ENCODE results near the gene MRPL51.

The MRPL51 gene

DNA sequence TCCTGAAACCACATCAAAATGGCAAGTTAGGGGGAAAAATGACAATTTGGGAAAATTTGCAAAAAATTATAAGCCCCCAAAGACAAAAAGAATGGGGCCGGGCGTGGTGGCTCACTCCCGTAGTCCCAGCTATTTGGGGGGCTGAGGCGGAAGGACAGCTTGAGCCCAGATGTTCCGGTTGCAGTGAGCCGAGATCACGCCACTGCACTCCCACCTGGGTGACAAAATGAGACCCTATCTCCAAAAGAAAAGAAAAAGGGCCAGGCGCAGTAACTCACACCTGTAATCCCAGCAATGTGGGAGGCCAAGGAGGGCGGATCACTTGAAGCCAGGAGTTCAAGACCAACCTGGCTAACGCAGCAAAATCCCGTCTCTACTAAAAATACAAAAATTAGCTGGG is 20.6 kb downstream of the MRPL51 start:
- Histone ChIP-seq H2AFZ (ENCODE audit: low read depth, low read length) (no peak overlapping the region), H3K4me3 (ENCODE audit: low read depth in 1 of 2, low read length in 2 of 2) (no peak overlapping the region), H3K79me2 (ENCODE audit: insufficient read depth, low read length) (peaks cover 27% of the 10 kb centered on the region), H3K4me1 (ENCODE audit: insufficient read depth, low read length) (peaks cover 33% of the 10 kb centered on the region), H4K20me1 (ENCODE audit: insufficient read depth, low read length) (no peaks in the 10 kb centered on the region), H3K4me2 (ENCODE audit: insufficient read depth, low read length) (no peak overlapping the region), H3K36me3 (ENCODE audit: insufficient read depth, low read length) (peaks cover 3% of the 10 kb centered on the region), H3K9me3 (ENCODE audit: insufficient read depth, low read length, severe bottlenecking) (no peaks in the 10 kb centered on the region), H3K9ac (ENCODE audit: low read depth, low read length) (no peak overlapping the region), H3K27me3 (ENCODE audit: insufficient read depth, low read length, poor library complexity) (no peaks in the 10 kb centered on the region), H3K27ac (ENCODE audit: low read length) (no peak overlapping the region)
- no peak for DNase-seq
- ATAC-seq (ENCODE audit: insufficient read depth, low read depth): no peak
- TF ChIP-seq, protein P1, sequence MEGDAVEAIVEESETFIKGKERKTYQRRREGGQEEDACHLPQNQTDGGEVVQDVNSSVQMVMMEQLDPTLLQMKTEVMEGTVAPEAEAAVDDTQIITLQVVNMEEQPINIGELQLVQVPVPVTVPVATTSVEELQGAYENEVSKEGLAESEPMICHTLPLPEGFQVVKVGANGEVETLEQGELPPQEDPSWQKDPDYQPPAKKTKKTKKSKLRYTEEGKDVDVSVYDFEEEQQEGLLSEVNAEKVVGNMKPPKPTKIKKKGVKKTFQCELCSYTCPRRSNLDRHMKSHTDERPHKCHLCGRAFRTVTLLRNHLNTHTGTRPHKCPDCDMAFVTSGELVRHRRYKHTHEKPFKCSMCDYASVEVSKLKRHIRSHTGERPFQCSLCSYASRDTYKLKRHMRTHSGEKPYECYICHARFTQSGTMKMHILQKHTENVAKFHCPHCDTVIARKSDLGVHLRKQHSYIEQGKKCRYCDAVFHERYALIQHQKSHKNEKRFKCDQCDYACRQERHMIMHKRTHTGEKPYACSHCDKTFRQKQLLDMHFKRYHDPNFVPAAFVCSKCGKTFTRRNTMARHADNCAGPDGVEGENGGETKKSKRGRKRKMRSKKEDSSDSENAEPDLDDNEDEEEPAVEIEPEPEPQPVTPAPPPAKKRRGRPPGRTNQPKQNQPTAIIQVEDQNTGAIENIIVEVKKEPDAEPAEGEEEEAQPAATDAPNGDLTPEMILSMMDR (IDR thresholded peaks at IDR 0.05; ENCODE audit: borderline replicate concordance, extremely low read depth, low read length, poor library complexity, severe bottlenecking): no peak
- no peak for TF ChIP-seq EZH2 (IDR thresholded peaks at IDR 0.05; ENCODE audit: borderline replicate concordance, low read depth, low read length, severe bottlenecking)

DNA sequence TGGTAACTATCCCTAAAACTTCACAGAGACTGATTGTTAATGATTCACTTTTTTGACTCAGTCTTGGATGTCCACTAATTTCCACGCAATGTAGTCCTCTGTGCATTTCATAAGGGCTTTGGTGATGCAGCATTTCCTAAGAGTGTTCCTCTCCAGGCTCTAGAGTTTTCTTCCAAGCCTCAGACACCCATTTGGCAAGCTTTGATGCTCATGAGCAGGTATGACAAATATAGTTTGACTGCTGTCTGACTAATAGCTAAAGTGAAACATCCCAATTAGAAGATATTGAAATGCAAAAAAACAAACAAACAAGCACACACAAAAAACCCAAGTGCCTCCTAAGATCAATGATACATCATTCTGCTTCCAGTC is 21.1 kb downstream of the MRPL51 start:
- no peak for ATAC-seq (ENCODE audit: insufficient read depth, low read depth)

DNA sequence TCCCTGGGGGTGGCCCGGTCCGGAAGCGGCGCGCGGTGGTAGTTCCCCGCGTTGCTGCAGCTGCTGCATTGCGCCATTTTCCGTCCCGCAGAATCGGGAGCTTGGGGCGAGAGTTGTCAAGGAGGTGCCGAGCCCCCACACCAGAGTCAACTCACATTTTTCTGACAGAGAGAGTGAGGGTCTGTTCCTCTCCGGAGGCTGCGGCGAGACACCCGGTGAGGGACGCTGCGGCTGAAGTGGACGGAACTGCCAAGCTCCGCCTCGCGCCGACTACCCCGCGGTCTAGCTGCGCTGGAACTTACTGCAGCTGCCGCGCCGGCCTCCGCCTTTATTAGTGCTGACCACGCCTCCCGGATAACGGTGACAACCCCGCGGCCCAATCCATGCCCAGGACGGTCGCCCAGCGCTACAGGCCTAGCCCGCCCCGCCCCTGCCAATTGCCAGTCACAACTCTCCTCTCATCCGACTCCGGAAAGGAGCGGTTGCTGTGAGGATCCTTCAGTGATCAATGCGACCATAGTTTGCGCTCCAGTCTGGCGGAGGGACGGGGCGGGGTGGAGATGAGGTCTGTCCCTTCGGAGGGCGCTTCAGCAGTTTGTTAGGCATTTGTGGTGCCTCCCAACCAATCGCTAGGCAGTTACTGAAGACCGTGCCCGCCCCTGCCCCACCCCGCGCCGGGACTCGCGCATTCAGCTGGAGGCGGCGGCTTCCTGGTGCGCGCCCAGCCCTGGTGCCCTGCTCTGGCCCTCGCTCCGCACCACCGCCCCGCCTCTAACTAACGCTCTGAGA is 22.5 kb downstream of the MRPL51 start, which contains the start of gene VAMP1:
Gene VAMP1, minus strand, starts transcription at position 303 of the 789 bp plus-strand sequence. Its CDS starts 146 bp downstream, at position 157.
- H3K36me3 ChIP-seq (ENCODE audit: insufficient read depth, low read length): peaks cover 16% of the 10 kb centered on the region
- no peaks in the 10 kb centered on the region; the same call in 1 of the 2 replicates for H4K20me1 ChIP-seq (ENCODE audit: insufficient read depth, low read length)
- H3K27ac ChIP-seq (ENCODE audit: low read length): peak within 1 kb of the TSS; percentile 94
- peaks cover 39% of the 10 kb centered on the region for H3K79me2 ChIP-seq (ENCODE audit: insufficient read depth, low read length)
- ATAC-seq (ENCODE audit: insufficient read depth, low read depth) (peak; percentile 89), DNase-seq (peak; percentile 98)
- H3K9me3 ChIP-seq (ENCODE audit: insufficient read depth, low read length, severe bottlenecking): no peaks in the 10 kb centered on the region
- H3K4me3 ChIP-seq (ENCODE audit: low read depth in 1 of 2, low read length in 2 of 2): peak within 1 kb of the TSS; percentile 61 to 86
- TF ChIP-seq, protein P1 (IDR thresholded peaks at IDR 0.05; ENCODE audit: borderline replicate concordance, extremely low read depth, low read length, poor library complexity, severe bottlenecking): no peak
- TF ChIP-seq EZH2 (IDR thresholded peaks at IDR 0.05; ENCODE audit: borderline replicate concordance, low read depth, low read length, severe bottlenecking): no peak
- H3K27me3 ChIP-seq (ENCODE audit: insufficient read depth, low read length, poor library complexity): no peaks in the 10 kb centered on the region
- H3K4me2 ChIP-seq (ENCODE audit: insufficient read depth, low read length): peak within 1 kb of the TSS; percentile 70
- peak within 1 kb of the TSS; percentile 92 for H2AFZ ChIP-seq (ENCODE audit: low read depth, low read length)
- peaks cover 35% of the 10 kb centered on the region for H3K4me1 ChIP-seq (ENCODE audit: insufficient read depth, low read length)
- peak within 1 kb of the TSS; percentile 79 for H3K9ac ChIP-seq (ENCODE audit: low read depth, low read length)

More for the DNA sequence above, 21.1 kb downstream of the MRPL51 start:
- Histone ChIP-seq H3K36me3 (ENCODE audit: insufficient read depth, low read length) (peaks cover 3% of the 10 kb centered on the region), H3K9me3 (ENCODE audit: insufficient read depth, low read length, severe bottlenecking) (no peaks in the 10 kb centered on the region), H3K4me1 (ENCODE audit: insufficient read depth, low read length) (peaks cover 33% of the 10 kb centered on the region), H3K27ac (ENCODE audit: low read length) (no peak overlapping the region), H3K4me3 (ENCODE audit: low read depth in 1 of 2, low read length in 2 of 2) (no peak overlapping the region), H3K79me2 (ENCODE audit: insufficient read depth, low read length) (peaks cover 27% of the 10 kb centered on the region), H3K27me3 (ENCODE audit: insufficient read depth, low read length, poor library complexity) (no peaks in the 10 kb centered on the region), H2AFZ (ENCODE audit: low read depth, low read length) (no peak overlapping the region), H4K20me1 (ENCODE audit: insufficient read depth, low read length) (no peaks in the 10 kb centered on the region), H3K9ac (ENCODE audit: low read depth, low read length) (no peak overlapping the region), H3K4me2 (ENCODE audit: insufficient read depth, low read length) (no peak overlapping the region)
- DNase-seq: no peak
- no peak for TF ChIP-seq EZH2 (IDR thresholded peaks at IDR 0.05; ENCODE audit: borderline replicate concordance, low read depth, low read length, severe bottlenecking)
- TF ChIP-seq, protein P1 (IDR thresholded peaks at IDR 0.05; ENCODE audit: borderline replicate concordance, extremely low read depth, low read length, poor library complexity, severe bottlenecking): no peak

All from DND-41 (cell line).